GM18951 (cell line): ENCODE results near the gene BMP7.

Experiments used
- POLR2A ChIP-seq: IDR thresholded peaks from 4 replicates; pipeline ENCODE4 v1.6.1; 2011; ENCODE audit warnings: mild to moderate bottlenecking; ENCODE audit not compliant: insufficient read length, insufficient read depth; ENCODE audit errors: extremely low read depth
- in situ Hi-C: fragments of 300-500 bp; cut with MboI; formaldehyde crosslinking; loops from one replicate; pipeline ENCODE4 v1.12.0; 2022; ENCODE audit warnings: low sequenced_read_pairs, mixed read lengths, inconsistent platforms; ENCODE audit not compliant: unreplicated experiment

Gene BMP7

GRCh38 chr20:57229490-57229889, 37.0 kb downstream of the BMP7 start:
- TF ChIP-seq POLR2A: no peak
- in situ Hi-C loops: no loop called here

DNA sequence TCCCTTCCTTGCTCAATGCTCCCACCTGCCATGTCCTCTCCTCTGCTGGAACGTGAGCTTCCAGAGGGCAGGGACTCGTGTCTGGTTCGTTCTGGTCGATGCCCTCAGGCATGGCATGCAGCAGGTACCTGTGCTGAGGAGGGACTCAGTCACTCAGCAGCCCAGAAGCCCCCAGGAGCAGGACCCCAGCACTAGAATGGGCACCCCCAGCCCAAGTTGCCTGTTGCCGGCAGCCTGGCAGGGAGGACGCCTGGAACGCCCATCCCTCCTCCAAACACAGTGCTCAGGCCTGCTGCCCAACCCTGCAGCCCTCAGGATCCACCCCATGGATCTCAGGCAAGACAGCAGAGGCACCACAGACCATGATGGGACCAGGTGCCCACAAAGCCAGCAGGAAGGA, 40.6 kb downstream of the BMP7 start:
- TF ChIP-seq POLR2A: no peak
- in situ Hi-C loops: no loop called here

DNA sequence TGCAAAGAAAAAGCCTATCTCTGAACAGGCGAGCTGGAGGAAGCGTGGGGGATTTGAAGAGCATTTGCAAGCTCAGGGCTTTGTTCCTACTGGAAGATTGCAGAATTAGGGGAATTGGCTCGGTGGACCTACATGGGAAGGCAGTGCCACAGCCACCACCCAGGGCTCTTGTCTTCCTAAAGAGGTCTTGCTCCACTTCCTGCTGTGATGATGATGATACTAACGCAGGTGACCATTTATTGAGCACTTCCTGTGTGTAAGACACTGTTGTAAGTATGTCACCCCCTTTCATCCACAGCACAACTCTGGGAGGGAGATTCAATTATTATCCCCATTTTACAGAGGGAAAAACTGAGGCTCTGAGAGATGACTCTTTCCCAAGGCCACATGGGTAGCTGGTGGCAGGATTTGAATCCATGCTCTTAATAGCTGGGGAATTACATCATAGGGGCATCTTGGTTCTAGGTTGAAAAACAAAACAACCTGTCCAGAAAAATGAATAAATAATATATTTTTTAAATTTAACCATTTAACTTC, 41.2 kb downstream of the BMP7 start:
- no peak for TF ChIP-seq POLR2A
- in situ Hi-C loops: no loop called here

- in situ Hi-C loops: no loop called here
- TF ChIP-seq POLR2A: no peak
These were observed 41.8 kb downstream of the BMP7 start for GRCh38 chr20:57224641-57225138.

- TF ChIP-seq POLR2A: no peak
- in situ Hi-C loops: no loop called here
These were observed 42.6 kb downstream of the BMP7 start for GRCh38 chr20:57223648-57224489.

DNA sequence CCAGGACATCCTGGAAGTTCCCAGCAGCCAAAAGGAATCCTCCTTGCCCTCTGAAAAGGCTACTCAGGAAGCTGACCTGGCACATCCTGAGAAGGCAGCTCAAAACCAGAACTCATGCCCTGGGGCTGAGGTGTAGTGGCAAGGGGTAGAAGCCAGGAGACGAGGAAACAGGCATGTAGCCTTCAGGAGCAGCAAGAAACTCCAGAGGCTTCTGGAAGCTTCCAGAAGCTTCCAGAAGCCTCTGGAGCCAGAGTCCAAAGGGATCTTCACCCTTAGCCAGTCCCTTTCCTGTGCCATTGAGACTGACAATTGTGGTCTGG, 43.9 kb downstream of the BMP7 start:
- TF ChIP-seq POLR2A: no peak
- in situ Hi-C loops: no loop called here

DNA sequence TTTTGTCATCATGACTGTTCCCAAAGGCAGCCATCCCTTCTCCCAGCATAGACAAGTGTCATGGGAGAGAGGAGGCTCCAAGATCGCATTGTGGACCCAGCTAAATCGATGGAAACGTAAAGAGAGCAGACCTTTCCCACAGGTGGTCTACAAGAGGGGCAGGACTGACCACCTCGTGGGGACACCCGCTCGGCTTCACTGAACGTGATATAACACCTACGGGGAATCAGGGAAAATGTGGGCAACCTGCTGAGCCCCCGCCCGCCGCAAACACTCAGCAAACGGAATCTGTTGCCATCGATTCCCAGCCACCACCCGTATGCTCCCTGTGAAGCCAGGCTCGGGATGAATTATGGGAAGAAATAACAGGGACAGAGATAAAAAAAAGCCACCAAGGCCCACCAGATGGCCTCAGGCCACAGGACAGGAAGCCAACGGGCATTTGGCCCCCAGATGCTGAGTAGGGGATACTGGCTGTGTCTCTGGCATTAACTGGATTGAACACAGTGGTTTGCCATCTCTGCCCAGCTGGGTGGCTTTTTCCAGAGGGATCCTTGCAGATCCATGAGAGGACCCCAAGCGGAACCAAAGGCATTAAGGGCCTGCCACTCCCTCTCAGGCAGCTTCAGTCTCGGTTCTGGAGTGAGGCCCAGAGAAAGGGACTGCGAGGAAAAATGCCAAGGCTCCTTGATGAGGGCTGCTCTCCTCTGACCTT, 44.4 kb downstream of the BMP7 start:
- TF ChIP-seq POLR2A: no peak
- in situ Hi-C loops: no loop called here

GRCh38 chr20:57220337-57221145, 45.9 kb downstream of the BMP7 start:
- in situ Hi-C loops: no loop called here
- no peak for TF ChIP-seq POLR2A

- TF ChIP-seq POLR2A: no peak
- in situ Hi-C loops: no loop called here
These were observed 47.3 kb downstream of the BMP7 start for GRCh38 chr20:57219071-57219677.

GRCh38 chr20:57218489-57218888, 48.0 kb downstream of the BMP7 start:
- in situ Hi-C loops: no loop called here
- no peak for TF ChIP-seq POLR2A

GRCh38 chr20:57217802-57218201, 48.6 kb downstream of the BMP7 start:
- no peak for TF ChIP-seq POLR2A
- in situ Hi-C loops: no loop called here

DNA sequence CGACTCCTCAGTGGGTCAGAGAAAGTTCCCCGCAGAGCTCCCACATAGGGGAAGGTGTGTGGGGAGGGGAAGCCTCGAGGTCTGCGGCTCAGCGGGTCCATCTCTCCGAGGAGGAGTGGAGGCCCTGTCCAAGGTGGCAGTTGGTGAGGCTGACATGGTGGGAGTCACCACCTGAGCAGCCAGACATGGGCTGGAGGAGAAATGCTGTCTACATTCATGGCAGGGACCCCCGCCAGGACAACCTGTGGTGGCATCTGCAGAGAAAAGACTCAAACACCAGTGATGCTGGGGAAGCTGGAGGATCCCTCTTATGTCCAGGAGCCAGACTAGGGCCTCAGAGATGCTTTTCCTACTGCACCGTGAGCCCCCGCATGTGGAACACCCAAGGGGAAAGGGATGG, 49.8 kb downstream of the BMP7 start:
- TF ChIP-seq POLR2A: no peak
- in situ Hi-C loops: no loop called here
